Endometrial microvascular endothelial cells (primary cell): Measurements from ENCODE around the gene ANK3. TPM values are rescaled to one million over a fixed set of nuclear protein-coding genes. Genes with fewer than 3 reads are reported as not detected.
"Not testable (repeated sequence)": the region's sequence is repeated elsewhere in the genome, so short reads cannot be mapped to it uniquely, and the experiment has no call there.

Experiments
- in situ Hi-C: cut with HindIII; loops from 2 replicates; pipeline ENCODE4 v1.10.0; 2017; ENCODE audit warnings: low sequenced_read_pairs, low pct_unique_long_range_greater_than_20kb; ENCODE audit errors: inconsistent ontology term
- total RNA-seq: library from RNA; depleted of rRNA; stranded (reverse); fragments of >200 nt; gene quantifications from one replicate; pipeline ENCODE4 v1.2.3, GENCODE V29; 2015; ENCODE audit errors: inconsistent ontology term

The ANK3 gene
- total RNA-seq, 1 donor from 2014 or later: 6.5 TPM

DNA sequence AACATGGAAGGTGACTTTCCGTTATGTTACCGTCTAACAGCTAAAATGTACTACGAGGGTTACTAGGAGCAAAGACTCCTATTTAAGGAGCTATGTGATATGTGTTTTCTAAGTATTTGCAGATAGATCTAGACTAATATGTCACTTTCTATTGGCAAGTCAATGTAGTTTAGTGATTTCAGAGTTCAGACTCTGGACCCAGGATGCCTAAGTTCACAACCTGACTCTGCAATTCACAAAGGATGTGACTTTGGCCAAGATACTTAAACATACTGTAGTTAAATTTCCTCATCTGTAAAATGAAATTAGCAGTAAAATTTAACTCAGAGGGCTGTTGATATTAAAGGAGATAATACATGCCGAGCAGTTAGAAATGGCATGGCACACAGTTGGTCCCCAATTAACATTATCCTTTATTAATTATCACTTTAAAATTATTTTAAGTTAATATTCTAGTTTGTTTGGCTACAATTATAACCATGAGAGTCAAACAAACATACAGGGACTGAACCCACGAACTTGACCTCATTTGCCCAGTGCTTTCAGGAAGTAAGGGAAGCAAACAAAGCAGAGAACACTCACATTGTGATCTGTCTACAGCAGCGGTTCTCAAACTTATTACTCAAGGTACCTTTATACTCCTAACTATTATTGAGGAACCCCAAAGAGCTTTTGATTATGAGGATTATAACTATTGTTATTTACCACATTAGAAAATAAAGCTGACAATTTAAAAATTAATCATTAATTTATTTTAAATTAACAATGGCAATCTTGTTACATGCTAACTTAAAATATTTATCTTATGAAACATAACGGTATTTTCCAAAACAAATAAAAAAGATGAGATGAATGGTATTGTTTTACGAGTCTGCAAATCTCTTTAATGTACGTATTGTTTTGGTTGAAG is 94.4 kb downstream of the ANK3 start:
- in situ Hi-C loops: no loop called here

GRCh38 chr10:60293581-60294175 is 96.0 kb downstream of the ANK3 start:
- in situ Hi-C loops: no loop called here

DNA sequence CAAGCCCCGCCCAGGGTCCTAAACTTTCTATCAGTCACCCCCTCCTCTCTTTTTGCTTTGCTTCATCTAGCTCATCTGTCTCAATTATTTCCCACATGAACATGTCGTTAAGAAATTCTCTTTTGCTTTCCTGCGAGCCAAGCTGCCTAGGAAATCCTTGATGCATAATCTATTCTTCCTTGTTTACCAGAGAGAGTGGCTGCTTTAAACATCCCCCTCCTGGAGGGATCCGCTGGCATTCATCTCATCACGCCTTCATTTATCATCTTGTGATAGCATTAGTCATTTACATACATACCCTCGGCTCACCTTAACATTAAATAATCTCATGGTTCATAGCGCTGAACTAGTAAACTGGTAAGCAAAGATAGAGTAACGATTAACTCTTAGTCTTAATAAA is 96.7 kb downstream of the ANK3 start:
- in situ Hi-C loops: no loop called here

DNA sequence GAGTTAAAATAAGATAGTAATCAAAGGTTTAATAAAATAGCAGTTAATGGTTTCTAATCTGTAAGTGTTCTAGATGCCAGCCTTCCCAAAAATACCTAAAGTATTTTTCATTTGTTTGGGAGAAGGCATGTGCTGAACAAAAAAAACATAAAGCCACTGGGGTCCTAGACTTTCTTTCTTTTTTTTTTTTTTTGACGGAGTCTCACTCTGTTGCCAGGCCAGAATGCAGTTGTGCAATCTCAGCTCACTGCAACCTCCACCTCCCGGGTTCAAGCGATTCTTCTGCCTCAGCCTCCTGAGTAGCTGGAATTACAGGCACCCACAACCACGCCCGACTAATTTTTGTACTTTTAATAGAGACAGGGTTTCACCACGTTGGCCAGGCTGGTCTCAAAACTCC is 97.1 kb downstream of the ANK3 start:
- in situ Hi-C loops: not testable (repeated sequence)

DNA sequence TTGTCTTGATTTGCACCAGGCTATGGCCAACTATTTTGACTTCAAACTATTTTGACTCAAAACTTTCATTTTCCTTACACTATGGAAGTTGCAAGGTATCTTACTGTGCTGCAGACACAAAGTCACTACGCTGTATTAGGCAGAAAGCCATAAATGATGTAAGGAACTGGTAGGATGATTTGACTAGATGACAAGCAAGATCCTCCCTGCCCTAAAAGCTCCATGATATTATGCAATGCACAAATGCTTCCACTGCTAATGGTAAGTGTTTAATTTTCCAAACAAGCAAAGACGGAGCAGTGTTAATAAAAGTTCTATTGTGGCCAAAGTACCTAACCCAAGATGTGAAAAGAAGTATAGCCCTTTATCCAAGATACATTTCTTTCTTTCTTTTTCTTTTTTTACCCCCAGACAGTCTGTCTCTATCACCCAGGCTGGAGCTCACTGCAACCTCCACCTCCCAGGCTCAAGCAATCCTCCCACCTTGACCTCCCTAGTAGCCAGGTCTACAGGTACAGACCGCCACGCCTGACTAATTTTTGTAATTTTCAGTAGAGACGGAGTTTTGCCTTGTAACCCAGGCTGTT is 98.2 kb downstream of the ANK3 start:
- in situ Hi-C loops: no loop called here

GRCh38 chr10:60290558-60290957 is 99.1 kb downstream of the ANK3 start:
- in situ Hi-C loops: no loop called here

DNA sequence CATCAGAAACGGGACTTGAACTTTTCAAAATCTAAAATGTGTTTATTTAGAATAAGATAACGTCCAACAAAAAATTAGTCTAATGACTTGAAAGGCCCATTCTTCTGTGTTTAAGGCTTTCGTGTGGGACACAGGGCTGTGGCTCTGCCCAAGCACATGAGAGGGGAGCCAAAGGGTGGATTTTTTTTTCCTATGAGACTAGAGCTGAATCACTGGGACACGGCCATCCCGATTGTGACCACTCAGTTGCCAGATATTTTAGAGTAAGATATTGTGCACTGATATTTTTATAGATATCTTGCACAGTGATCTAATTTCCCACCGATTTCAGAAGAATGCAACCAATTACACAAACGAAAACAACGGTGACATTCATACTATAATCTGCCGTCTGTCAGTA is 99.9 kb downstream of the ANK3 start:
- in situ Hi-C loops: no loop called here

- in situ Hi-C loops: no loop called here
Observed at GRCh38 chr10:60288256-60288655, 101.4 kb downstream of the ANK3 start.

DNA sequence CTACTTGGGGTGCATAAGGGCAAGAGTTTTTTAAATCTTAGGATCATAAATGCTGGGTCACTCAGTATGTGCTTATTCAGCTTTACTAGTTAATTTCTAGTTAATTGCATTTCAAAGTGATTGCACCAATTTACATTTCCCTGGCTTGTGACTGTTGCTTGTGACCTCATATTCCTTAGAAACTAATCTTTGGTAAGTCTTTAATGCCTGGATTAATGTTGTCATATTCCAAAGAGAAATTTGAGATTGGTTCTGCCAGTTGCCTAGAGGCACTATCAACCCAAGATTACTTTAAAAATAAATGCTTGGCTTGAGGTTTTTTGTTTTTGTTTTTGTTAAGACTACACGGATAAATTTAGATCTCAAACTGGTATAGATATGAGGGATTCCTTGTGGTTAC is 103.1 kb downstream of the ANK3 start:
- in situ Hi-C loops: no loop called here

GRCh38 chr10:60283397-60283796 is 106.3 kb downstream of the ANK3 start:
- in situ Hi-C loops: no loop called here

DNA sequence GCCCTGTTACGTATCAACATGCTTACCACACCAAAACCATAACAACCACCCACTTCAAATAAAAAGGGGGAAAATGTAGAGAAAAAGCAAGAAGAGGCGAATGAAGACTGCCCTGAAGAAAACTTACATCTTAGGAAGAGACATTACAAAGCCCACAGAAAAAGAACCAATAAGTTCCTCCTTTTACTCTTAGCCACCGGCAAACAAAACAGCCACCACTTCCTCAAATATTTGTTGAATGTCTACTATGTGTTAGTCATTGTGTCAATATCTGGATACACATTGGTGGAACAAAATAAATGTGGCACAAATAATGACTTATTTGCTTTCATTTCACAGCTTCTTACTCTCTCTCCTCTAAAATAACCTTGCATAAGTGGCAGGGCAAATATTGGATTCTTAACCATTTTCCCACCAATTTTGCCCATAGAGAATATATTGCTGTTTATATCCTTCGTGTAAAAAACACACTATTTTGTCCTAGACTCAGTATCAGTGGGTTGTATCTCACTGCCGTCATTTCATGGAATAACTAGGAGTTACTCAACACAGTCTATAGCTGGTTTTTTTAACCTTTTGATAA is 106.8 kb downstream of the ANK3 start:
- in situ Hi-C loops: no loop called here

DNA sequence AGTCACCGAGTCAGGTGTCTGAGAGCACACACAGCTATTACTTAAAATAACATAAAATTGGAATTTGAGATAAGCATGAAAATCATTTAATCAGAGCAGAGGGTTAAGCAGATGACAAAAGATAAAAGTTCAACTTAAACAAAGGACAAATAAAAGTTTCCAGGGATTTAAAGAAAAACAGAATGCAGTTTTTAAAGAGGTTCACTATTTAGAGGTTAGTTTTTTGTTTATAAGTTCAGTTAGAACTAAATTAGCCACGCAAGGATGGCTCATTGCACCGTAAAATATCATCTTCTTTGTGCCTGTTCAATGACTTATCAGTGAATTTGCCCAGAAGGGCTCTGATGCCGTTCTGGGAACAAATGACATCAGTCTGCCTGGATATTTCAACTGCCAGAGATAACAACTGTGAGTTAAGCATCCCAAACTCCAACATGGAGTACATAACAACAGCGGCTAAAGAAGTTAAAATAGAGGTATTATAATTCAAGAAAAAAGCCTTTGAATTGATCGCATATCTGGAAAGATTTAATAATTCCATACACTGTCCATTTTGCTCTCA is 107.8 kb downstream of the ANK3 start:
- in situ Hi-C loops: no loop called here

GRCh38 chr10:60281331-60281730 is 108.3 kb downstream of the ANK3 start:
- in situ Hi-C loops: no loop called here

DNA sequence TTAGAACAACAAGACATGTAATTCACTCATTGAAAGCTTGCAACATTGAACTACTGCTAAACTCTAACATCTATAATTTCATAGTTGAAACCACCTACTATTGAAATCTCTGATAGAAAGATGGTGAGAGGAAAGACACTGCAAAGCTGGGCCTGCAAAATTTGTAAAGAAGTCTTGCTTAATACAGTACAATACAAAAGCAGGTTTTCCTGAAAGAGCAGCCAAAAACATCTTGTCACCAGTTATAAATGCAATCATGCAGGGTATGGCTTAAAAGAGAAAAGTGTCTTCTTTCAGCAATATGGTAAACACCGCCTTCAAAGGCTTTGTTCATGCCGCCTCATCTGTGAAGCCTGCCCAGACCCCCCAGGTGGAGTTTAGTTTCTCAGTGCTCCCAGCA is 109.2 kb downstream of the ANK3 start:
- in situ Hi-C loops: no loop called here

DNA sequence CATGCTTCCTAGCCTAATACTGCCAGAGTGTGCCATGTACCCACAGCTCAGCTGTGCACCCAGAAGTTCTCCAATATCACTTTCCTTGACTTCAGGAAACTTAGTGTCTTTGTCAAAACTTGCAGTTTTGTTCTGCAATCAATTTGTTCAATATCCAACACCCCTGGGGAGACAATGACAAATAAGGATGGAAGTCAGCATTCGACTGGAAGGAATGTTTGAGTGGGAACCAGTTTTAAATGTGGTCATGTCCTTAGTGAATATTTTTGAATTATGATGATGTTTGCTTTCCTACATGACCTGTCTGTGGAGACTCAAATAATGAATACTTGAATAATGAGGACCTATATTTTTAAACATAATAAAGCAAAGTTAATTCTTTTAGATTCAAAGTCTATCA is 112.0 kb downstream of the ANK3 start:
- in situ Hi-C loops: no loop called here

DNA sequence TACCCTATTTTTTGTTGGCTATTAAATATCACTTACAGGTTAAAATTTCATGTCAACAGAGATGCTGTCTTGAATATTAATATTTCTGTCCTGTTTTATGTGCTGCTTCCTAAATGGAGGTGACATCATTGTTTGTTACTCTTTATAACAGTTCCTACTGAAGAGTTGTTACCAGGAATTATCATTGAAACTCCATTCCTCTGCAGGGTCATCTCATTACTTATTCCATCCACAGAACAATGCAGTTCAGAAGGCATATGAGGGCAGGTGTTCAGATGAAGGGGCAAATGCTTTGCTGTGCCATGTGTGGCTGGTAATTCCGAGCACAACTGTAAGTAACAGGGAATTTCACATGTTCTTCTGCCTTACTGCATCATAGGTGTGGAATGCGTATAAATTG is 113.4 kb downstream of the ANK3 start:
- in situ Hi-C loops: no loop called here

DNA sequence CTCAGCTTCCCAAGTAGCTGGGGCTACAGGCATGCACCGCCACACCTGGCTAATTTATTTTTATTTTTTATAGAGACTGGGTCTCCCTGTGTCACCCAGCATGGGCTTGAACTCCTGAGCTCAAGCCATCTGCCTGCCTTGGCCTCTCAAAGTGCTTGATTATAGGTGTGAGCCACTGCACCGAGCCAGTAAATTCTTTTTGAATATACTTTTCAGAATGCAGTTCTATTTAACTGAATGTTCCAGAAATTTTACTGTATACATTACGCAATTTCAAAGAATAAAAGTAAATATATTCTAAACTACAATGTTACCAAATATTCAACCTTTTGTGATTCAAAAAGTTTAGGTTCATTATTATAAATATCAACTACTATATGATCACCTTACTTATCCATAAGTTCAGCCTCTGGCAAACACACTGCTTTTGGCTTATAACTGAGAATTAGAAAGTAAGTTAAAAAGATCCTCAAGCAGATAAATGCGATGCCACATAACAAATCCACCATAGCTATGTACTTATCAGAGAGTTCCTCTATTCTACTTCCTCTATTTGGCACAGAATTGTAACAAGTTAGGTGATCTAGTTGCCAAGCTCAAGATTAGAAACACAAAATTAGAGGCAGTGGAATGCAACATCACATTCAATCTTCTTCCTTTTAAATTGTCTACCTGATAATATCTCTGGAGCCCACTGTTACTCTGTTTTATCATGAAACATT is 118.2 kb downstream of the ANK3 start:
- in situ Hi-C loops: no loop called here

GRCh38 chr10:60270426-60270825 is 119.2 kb downstream of the ANK3 start:
- in situ Hi-C loops: no loop called here

GRCh38 chr10:60267802-60268201 is 121.9 kb downstream of the ANK3 start:
- in situ Hi-C loops: no loop called here
